ENCODE results near the gene KRTAP13-2.

Gene KRTAP13-2, protein sequence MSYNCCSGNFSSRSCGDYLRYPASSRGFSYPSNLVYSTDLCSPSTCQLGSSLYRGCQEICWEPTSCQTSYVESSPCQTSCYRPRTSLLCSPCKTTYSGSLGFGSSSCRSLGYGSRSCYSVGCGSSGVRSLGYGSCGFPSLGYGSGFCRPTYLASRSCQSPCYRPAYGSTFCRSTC

DNA sequence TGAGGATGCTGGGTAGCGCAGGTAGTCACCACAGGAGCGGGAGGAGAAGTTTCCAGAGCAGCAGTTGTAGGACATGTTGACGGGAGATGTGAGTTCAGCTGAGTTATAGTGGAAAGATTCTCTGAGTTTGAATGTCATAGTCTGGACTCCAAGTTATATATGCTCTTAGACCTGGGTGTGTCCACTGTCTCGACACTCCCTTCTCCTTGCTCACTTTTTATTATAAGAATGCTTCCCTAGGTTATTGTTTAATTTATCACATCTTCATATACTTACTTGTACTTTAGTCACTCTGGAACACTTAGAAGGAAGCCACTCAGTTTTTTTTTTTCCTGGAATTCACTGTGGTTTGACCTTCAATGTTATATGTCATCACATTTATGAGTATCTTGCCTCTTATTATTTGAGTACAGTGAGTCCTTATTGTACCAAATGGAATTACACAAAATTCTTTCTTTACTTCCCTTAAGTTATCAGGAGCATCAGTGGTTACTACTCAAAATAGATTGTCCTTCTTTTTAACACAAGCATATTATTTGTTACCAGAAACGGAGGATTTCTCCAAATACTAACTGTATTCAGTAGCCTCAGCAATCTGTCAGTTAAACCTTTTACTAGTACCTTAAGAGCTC is at the start of gene KRTAP13-2:
KRTAP13-2 (minus strand) TSS at position 133 of the 632 bp plus-strand sequence; CDS start at position 75, 58 bp downstream.
- DNase-seq = no peak

DNA sequence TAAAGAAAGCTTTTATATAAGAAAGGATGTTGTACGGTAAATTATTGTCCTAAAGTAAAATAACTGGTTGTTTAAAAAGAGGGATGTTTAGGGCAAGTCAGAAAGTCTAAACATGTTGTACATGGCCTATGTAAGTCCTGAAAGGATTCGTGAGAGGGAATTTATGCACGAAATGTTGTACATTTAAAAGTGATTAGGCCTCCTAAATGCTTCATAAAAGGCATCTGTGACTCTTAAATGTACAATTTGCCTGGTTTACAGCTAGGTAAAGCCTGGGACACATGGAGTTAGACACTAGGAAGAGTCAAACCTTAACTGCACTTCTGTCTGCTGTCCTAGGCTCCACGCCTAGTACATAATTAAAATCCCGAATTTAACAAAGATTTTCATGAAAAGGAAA is 43.9 kb upstream of the KRTAP13-2 start:
- DNase-seq = no peak

DNA sequence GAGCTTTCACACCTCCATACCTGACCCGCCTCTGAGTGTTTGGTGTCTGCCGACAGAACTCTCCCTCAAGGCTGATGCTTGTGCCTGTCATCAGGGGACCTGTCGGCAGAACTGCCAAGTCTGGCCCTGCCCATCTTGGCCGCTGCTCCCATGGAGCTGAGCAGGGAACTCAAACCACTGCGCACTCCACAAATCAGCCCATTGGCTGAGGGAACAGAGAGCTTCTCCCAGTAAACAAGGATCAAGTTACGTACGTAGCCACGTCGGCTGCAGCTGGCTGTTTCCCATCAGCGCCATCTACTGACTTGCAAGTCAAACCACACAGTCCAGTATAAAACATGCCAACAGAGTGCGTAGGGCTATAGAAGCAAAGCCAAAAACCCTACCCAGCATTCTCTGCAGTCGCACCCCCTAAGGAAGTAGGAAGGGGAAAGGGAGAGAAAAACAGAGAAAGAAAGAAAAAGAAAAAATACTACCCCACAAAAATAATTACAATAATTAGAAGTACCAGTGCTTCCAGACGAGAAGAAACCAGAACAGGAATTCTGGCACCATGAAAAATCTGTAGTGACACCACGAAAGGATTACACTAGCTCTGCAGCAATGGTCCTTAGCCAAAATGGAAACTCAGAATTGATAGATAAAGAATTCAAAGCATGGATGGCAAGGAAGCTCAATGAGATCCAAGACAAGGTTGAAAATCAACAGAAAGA is 36.9 kb upstream of the KRTAP13-2 start:
- DNase-seq = no peak

DNA sequence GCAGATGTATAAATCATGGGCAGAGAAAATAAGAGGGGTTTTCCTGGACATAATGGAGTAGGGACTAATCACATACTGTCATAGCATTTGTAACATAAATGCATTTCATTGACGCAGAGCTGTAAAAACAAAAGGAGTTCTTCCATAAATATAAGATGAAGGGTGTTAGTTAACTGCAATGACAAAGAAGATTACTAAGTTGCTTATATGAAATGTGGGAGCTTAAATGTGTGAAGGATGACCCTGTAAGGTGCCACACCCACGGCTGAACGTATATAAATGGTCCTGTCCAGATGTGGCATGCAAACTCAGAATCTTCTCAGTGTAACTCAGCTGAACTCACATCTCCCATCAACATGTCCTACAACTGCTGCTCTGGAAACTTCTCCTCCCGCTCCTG is 23.7 kb upstream of the KRTAP13-2 start, which contains the start of gene KRTAP13-1:
KRTAP13-1 (plus strand) TSS at position 301 of the 400 bp plus-strand sequence; CDS start at position 357, 56 bp downstream.
- DNase-seq = no peak

DNA sequence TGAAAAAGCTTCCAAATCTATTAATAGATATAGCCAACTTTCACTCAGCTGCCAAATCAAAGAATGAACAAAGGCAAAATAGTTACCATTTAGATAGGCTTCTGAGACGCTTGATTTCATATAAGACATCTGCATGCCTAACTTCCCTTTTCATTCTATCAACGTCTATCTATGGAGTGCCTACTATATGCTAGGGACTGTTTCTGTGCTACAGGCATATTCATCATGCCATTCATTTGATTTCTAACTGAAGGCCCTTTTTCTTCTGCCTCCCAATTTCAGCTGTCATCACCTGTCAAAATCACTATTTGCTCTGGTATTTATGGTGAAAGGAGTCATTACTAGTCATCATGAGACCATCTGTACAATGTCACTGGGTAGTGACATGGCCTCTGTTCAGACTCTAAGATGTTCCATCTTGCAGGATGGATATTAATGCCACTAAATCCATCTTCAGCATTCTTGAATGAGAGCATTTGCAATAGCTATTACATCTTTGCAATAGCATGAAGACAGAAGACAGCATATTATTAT is 19.5 kb upstream of the KRTAP13-2 start:
- no peak for DNase-seq

DNA sequence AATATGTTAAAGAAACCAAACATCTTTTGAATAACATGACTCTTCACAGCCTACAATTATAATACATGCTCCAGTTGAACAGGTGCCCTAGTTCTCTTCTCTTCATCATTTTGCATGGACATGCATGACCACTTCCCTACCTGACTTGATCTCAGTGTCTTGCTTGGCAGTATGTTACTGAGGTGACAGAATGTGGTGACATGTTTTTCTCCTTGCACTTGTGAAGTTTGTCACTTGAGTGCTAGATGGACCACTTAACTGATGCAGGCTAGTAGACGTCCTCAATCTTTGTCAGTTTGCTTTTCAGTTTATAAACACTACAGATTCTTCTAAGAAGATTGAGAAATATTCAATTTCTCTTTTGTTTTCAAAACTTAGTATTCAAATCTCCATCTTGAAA is 10.1 kb upstream of the KRTAP13-2 start:
- no peak for DNase-seq

DNA sequence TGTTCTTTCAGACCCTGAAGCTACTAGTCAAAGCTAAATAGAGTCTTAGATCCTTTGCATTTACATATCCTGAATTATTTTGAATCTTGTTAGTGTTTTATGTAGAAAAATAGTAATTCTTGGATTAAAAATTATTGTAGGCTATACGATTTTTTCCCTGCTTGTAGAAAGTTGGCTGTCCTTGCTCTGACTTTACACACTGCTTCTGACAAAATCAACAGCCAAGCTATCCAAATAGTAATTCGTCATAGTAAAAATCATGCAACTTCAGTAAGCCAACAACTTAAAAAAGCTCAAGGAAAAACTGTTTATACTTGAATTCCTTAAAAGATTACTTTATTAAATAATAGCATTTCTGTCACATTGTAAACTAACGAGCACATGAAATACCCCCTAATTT is 16.2 kb downstream of the KRTAP13-2 start:
- DNase-seq = no peak

DNA sequence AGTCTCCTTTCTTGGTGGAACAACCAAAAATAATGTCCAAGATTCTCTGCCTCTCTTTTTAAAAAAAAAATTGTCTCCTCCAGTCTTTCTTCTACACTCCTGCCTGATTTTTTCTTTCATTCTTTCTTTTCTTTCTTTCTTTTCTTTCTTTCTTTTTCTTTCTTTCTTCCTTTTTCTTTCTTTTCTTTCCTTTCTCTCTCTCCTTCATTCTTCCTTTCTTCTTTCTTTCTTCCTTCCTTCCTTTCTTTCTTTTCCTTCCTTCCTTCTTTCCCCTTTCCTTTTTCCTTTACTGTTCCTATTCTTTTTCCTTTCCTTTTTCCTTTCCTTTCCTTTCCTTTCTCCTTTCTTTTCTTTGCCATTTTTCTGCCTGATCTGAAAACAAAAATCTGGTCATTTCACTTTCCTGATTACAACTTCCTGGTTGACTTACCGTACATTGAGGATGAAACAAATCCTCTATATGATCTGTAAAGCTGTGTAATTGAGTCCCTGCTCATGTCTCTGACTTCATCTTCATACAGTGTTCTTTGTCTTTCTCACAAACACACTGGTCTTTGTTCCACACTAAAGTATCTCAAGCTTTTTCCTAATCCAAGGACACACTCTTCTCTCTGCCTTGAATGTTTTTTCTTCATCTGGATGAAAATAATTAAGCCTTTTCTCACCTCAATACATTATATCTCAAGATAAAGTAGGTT is 17.6 kb downstream of the KRTAP13-2 start:
- DNase-seq = no peak

DNA sequence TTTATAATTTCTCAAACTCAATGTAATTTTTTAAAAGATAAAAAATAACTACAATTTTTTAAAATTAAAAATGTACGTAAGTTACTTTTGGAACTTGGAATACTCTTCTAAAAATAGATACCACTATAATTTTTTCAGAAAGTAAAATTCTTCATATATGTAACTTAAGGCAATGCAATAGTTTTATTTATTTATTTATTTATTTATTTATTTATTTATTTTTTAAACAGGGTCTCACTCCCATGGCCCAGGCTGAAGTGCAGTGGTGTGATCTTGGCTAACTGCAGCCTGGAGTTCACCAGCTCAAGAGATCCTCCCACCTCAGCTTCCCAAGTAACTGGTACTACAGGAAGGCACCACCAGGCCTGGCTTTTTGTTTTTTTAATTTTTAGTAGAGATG is 20.5 kb downstream of the KRTAP13-2 start:
- no peak for DNase-seq

DNA sequence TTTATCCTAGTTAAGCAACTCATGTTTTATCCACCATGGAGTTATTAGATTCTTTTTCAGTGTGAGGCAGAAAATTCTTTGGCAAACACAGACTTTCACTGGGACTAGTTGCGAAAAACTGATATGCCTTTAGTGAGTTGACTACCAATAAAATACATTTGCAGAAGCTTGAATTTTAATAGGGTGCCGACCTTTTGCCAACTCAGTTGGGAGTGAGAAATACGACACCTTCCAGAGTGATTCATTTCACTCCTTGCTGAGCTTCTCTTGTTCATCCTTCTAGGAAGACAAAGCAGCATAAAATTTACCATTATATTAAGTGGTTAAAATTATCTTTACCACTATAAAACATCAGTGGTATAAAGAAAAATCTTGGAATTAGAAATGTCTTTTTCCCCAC is 22.5 kb downstream of the KRTAP13-2 start:
- DNase-seq = no peak

DNA sequence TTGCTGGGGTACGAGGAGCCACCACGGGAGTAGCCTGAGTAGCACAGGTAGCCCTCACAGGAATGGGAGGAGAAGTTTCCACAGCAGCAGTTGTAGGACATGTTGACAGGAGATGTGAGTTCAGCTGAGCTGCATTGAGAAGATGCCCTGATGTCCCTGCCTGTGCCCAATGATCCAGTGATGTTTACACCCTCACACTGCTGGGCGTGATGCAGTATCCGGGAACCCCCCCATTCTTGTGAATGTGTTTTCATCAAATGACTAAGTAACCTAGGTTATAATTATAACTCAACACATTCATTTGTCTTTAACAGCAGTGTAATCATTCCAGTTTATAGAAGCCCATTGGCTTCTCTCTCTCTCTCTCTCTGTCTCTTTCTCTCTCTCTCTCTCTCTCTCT is 23.6 kb downstream of the KRTAP13-2 start, which contains the start of gene KRTAP23-1:
KRTAP23-1 (minus strand) TSS at position 101 of the 400 bp plus-strand sequence; CDS start at position 101, 0 bp downstream.
- DNase-seq = no peak

DNA sequence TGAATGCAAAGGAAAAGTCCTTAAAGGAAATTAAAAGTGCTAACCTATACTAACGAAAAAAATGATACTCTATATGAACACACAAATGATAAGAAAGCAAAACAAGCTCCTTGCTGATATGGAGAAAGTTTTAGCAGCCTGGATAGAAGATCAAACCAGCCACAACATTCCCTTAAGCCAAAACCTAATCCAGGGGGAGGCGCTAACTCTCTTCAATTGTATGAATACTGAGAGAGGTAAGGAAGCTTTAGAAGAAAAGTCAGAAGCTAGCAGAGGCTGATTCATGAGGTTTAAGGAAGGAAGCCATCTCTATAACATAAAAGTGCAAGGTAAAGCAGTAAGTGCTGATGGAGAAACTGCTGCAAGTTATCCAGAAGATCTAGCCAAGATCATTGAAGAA is 27.1 kb downstream of the KRTAP13-2 start:
- DNase-seq = no peak

DNA sequence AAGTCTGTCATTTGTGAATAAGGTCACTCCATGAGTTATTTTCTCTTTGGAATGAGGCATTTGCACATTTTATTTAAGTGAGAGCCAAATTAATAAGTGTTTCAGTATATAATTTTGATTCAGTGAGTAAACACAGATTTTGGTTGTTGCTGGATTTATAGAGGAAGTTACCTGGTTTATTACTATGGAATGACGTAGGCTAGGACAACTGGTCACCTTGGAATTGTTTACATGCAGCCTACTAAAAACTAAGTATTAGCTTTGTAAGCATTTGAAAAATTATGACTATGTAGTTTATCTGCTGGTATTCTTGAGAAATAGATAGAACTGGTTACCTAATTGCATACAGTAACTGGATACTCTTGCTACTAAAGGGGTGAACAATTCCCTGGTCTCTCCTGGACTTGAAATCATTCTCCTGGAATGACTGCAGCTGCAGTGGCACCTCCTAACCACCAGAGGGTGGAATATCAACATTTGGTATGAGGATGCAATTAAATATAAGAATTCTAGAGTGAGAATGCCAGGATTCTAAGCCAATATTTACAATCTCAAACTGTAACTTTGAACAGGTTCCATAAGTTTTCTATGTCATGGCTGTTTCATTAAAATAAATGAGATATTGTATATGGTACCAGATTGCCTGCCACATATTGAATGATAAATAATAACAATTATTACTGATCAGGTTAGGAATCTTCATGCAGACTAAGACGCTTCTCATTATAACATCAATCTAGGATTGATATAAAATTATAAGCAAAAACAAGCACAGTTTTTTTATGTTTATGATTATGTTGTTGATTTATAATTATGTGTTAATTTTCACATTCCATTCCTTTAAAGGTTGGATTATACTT is 31.1 kb downstream of the KRTAP13-2 start:
- peak; percentile 6 to 13 for DNase-seq

DNA sequence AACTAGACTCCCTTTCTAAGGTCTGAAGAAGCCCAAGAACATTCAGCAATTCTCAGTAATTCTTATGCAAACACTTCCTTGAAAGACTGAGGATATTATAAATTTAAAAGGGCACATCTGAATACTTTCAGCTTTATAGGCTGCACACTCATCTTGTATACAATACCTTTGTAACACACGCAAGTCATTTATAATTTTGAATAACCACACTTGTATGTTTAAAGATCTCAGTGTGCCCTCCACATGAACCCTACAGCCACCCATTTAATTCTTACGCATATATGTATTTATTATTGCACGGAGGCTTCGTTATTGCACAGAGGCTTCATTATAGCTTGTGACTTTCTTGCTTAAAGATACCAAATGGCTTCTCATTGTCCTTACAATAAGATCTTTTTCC is 33.4 kb downstream of the KRTAP13-2 start:
- DNase-seq = no peak

DNA sequence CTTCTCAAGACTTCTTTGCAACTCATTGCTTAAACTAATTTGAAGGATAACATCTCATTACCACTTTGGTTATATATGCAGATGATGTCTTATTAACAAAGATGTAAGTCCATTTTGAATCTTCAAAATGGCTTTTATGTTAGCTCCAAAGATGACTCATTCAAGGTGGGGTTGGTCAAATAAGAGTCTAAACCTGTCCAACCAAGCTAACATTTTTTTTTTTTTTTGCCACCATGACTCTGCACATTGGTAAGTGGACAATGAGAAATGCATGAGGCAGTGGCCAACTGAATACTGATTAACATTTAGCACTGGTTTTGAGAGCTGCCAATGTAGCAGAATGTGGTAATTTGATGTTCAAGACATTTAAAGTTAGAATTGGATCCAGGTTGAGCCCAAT is 34.3 kb downstream of the KRTAP13-2 start:
- no peak for DNase-seq

DNA sequence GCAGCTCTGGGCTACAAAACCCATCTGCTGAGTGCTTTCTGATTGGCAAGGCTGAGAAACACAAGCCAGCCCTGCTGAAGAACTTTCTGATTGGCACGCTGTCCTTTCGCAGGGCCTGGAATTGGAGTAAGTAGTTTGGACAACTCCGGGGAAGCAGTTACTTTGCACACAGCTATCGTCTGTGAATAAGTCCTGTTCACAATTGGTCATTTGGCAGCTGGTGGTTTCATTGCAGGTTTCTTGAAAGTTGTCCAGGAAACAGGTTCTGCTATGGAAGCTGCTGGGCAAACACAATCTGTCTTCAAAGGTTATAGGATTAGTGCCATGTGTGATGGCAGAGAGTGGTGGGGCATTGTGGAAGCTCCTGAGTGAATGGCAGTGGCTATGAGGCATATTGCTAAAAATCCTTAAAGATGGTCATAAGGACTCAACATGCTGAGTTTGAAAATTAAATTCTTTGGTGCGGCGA is 34.8 kb downstream of the KRTAP13-2 start, which contains the start of gene KRTAP27-1:
KRTAP27-1 (minus strand) TSS at position 419 of the 469 bp plus-strand sequence; CDS start at position 393, 26 bp downstream.
- DNase-seq = no peak

DNA sequence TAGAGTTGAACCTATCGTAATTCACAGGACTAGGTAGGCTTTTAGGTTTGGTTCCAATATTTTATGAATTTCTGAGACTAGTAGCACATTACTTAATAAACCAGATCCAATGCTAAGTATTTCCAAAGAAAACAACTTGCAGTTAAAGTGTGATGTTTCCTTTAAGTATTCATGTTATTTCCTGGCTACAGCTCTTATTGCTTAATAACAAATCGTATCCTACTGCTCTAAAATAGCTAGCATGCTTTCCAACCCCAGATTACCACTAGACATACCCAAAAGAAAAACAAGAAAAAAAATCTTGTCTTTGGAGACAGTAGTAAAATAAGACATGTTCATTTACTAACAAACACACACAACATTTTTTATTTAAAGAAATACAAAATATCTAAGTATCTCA is 35.5 kb downstream of the KRTAP13-2 start:
- no peak for DNase-seq

DNA sequence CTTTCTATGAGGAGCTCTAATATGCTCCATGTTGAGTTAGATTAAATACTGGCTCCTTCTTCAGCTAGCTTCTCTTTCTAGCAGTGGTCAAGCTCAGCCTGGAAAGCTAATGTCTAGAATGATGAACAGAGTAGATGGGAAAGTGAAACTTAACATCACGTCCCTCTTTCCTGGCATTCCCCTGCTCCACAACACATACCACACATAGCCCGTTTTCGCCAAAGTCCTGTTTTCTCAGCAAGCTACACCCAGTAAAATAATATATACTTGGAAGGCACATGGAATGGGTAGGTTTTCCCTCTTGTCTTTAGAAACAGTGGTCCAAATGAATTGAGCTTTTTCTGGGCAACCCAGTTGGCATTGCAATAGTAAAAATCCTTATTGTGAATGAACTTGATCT is 38.3 kb downstream of the KRTAP13-2 start:
- no peak for DNase-seq

DNA sequence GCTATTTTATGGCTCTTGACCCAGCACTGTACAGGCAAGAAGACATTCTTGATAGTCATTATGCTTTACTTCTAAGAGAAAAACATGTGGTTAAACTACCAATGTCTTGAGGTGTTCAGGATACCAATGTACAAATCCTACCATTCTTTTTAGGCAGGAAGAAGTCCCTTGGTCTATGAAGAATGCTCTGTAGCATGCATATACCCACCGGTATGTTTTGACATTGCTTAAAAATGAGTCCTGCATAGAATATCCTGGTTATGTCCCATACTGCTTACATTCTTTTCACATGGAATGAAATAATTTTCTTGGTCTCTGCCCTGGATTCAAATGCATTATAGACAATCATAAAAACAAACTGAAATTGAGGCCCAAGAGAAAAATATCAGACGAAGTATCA is 39.4 kb downstream of the KRTAP13-2 start:
- no peak for DNase-seq

DNA sequence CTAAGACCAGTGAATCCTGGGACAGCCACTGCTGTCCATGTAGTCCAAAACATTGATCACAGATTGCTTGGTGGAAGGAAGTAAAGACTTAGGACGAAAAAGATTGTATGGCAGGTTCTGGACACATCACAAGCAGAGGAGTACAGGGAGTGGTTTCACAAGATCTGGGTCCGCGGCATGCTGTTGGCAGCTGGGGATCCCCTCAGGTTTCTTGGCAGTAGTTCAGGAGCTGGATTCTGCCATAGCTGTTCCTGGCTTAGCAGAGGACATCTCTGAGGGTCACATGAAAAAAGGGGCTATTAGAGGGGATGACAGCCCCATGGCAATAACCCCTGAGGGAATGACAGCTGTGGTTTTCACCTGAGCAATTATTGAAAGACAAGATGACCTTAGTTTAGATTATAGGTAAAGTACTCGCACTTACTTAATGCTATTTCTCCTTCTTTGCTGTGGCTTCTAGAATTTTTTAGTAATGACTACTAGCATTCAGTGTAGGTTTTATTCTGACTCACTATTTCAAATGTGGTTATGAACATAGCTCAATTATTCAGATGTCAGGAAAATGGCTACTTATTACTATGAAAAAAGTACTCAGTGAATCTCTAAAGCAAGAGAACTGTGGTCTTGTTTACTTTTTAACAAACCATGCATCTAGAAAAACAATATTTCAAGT is 42.7 kb downstream of the KRTAP13-2 start:
- DNase-seq = no peak

DNA sequence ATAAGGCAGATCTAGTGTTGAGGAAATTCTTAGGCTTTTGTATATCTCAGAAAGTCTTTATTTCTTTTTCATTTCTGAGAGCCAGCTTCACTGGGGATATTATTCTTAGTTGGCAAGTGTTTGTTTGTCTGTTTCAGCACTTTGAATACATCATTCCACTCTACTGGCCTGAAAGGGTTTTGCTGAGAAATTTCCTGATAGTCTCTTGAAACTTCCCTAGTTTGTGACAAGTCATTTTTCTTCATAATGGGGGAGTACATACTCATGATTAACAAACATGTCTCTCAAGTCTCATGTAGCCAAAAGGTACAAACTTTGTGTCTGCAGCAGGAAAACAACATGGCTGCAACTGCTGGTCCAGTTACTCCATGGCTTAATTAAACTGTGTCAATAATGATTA is 45.7 kb downstream of the KRTAP13-2 start:
- no peak for DNase-seq
